Fibroblast of the aortic adventitia (primary cell): Measurements from ENCODE around the gene EDC3. TPM values are rescaled to one million over a fixed set of nuclear protein-coding genes. Genes with fewer than 3 reads are reported as not detected.

Experiments used
- DNase-seq: peaks from one replicate; pipeline ENCODE4 v3.0.0-alpha.2; 2010; ENCODE audit warnings: low read depth
- H3K4me3 ChIP-seq: 2 replicates; pipeline ENCODE4 v1.5.1; 2011; ENCODE audit warnings: low read depth, mild to moderate bottlenecking, control low read depth, low read length, moderate library complexity
- total RNA-seq: library from RNA; depleted of rRNA; stranded (reverse); fragments of >200 nt; gene quantifications from 2 replicates; pipeline ENCODE4 v1.2.3, GENCODE V29; 2012; ENCODE audit warnings: low replicate concordance
- TF ChIP-seq, protein P1 (sequence below): IDR thresholded peaks from 2 replicates; pipeline ENCODE4 v1.5.1; 2011; ENCODE audit warnings: mild to moderate bottlenecking, low read length, control low read depth, inconsistent platforms; ENCODE audit not compliant: insufficient read depth

The EDC3 gene
- total RNA-seq, 1 donor: 11.3 TPM

DNA sequence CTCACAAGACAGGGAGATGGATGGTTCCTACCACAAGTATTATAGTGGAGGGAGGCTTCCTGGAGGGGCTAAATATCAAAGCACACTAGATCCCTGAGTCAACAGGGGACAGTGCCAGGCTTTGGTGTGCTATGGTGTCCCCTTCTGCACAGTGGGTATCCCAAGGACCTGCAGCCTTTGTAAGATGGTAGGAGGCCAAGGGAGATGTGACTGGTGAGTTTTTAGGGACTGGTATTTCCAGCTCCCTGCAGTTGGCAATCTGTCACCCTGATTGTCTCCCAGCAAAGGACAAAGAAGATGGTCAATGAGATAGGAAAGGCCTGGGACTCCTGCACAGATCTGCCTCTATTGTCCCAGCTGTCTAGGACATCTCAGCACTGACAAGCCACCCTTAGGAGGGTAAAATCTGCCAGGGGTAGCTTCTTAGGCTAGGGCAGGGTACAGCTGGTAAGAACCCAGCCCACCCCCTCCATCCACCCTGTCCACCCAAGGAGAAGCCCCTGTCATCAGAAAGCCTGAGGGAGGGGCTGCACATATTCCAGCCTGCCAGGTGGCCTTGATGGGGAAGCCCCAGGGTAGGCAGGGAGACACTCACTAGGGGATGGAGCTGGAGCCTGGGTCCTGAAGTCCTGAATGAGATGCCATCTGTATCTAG, 28.9 kb upstream of the EDC3 start:
- TF ChIP-seq, protein P1, sequence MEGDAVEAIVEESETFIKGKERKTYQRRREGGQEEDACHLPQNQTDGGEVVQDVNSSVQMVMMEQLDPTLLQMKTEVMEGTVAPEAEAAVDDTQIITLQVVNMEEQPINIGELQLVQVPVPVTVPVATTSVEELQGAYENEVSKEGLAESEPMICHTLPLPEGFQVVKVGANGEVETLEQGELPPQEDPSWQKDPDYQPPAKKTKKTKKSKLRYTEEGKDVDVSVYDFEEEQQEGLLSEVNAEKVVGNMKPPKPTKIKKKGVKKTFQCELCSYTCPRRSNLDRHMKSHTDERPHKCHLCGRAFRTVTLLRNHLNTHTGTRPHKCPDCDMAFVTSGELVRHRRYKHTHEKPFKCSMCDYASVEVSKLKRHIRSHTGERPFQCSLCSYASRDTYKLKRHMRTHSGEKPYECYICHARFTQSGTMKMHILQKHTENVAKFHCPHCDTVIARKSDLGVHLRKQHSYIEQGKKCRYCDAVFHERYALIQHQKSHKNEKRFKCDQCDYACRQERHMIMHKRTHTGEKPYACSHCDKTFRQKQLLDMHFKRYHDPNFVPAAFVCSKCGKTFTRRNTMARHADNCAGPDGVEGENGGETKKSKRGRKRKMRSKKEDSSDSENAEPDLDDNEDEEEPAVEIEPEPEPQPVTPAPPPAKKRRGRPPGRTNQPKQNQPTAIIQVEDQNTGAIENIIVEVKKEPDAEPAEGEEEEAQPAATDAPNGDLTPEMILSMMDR: no peak
- no peak for DNase-seq
- H3K4me3 ChIP-seq: no peak overlapping the region

DNA sequence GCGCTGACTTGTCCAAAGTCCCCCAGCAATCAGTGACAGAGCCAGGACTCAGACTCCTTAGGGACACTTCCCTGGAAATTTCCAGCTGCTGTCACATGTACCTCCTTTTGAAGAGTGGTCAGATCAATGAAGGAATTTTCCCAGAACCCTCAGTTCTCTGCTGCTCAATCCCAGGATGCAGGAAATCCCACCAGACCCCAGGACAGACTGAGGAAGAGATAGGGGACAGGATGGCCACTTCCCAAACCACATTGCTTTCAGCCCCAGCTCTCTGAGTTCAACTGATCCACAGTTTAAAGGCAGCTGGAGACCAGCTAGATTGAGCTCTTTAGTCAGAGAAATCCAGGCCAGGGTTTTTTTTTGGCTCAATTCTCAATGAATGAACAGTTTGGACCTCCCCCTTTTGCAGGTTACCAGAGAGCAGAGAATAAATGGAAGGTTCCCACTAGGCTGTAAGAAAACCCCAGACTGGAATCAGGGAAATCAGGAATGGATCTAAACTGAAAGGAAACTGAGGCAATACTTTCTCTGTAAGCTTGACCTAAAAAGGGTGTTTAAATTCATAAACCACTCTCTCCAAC, 28.0 kb upstream of the EDC3 start:
- no peak overlapping the region for H3K4me3 ChIP-seq
- DNase-seq: peak; percentile 71
- TF ChIP-seq, protein P1: no peak

DNA sequence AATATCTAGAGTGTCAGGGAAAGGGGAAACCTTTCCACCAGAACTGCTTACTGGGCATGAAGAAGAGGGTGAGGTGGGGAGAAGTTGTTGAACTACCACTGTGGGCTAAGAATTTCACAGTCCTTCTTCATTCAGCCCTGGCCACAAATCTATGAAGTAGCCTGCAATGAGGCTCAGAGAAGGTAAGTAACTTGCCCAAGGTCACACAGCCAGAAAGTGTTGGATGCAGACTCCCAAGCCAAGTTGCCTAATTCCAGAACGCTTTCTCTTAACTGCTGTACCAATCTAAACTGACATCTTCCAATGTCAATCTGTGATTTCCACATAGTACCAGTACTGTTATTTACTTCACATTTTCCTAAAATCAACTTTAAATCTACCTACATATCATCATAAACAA, 27.4 kb upstream of the EDC3 start:
- TF ChIP-seq, protein P1: no peak
- DNase-seq: no peak
- no peak overlapping the region for H3K4me3 ChIP-seq

DNA sequence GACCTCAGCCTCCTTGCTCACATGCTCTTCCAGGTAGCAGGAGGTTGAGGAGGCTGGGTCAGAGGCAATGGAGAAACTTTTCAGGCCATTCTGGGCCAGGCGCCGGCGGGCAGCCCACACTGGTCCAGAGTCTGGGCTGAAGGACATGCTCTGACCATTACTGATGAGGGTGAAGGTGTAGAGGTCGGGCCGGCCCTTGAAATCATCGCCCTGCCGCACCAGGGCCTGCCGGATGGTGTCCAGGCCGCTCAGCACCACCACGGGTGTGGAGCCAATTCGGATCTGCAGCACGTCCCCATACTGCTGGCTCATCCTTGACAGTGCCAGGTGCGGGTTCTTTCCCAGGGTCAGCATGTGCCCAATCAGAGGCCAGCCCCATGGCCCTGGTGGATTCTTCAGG, 26.8 kb upstream of the EDC3 start:
- no peak for DNase-seq
- H3K4me3 ChIP-seq: no peak overlapping the region
- TF ChIP-seq, protein P1: no peak

DNA sequence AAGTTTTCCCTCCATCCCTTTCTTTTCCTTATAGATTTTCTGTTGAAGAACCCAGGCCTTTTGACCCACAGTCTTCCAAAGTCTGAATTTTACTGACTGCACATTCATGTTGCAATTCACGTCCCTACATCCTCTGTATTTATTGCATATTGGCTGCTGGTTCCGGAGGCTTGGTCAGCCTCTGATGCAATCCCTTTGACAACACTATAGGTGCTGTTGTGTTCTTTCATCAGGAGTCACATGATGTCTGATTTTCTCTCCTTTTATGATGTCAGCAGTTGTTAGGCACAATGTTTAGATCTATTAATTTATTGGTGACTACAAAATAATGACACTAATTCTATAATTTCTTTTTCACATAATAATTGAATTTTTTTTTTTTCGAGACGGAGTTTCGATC, 20.8 kb upstream of the EDC3 start:
- TF ChIP-seq, protein P1: no peak
- H3K4me3 ChIP-seq: no peak overlapping the region
- DNase-seq: no peak

DNA sequence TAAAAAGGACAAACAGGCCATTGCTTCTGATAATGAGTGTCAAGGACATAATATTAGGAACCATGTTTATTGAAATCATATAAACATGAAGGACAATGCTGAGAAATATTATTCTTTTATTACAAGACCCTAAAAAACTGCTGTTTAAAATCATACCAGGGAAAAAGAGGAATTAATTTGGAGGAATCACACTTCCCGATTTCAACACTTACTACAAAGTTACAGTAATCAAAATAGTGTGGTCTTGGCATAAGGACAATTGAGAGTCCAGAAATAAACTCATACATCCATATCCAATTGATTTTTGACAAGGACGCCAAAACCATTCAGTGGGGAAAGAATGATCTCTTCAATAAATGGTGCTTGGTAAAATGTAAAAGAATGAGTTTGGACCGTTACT, 16.5 kb upstream of the EDC3 start:
- no peak overlapping the region for H3K4me3 ChIP-seq
- TF ChIP-seq, protein P1: no peak
- DNase-seq: no peak
